ENCODE measurements around the gene ASCC3.

GRCh38 chr6:100751590-100751989 lies 129.5 kb downstream of the ASCC3 start:
- no peak for TF ChIP-seq TCF12 (IDR thresholded peaks at IDR 0.05; ENCODE audit: low read depth)
- TF ChIP-seq USF1 (IDR thresholded peaks at IDR 0.05), result no peak
- TF ChIP-seq REST (IDR thresholded peaks at IDR 0.05; ENCODE audit: low read depth), result no peak
- TF ChIP-seq TAF1 (IDR thresholded peaks at IDR 0.05; ENCODE audit: low read depth), result no peak
- no peak for TF ChIP-seq EP300 (IDR thresholded peaks at IDR 0.05; ENCODE audit: borderline replicate concordance)
- TF ChIP-seq YY1 (IDR thresholded peaks at IDR 0.05; ENCODE audit: low read depth), result no peak
- no peak for TF ChIP-seq FOXM1 (IDR thresholded peaks at IDR 0.05; ENCODE audit: borderline replicate concordance, low read depth)
- TF ChIP-seq RAD21 (IDR thresholded peaks at IDR 0.05; ENCODE audit: low read depth), result no peak
- no peak for TF ChIP-seq MAX (IDR thresholded peaks at IDR 0.05)
- no peak for TF ChIP-seq CREB1 (IDR thresholded peaks at IDR 0.05; ENCODE audit: low read depth)
